Measurements from ENCODE around the gene HOMER1. TPM values are rescaled to one million over a fixed set of nuclear protein-coding genes. Genes with fewer than 3 reads are reported as not detected.

The HOMER1 gene
- total RNA-seq, 4 donors from 2014 or later, result 3.3 to 73.2 (median 4.0) TPM; not detected in 1

GRCh38 chr5:79456890-79457583 lies 56.9 kb downstream of the HOMER1 start:
- Histone ChIP-seq H3K27ac (no peak overlapping the region), H3K4me3 (no peak overlapping the region), H3K27me3 (no peaks in the 10 kb centered on the region), H3K4me1 (no peaks in the 10 kb centered on the region), H3K9me3 (no peaks in the 10 kb centered on the region), H3K36me3 (no peaks in the 10 kb centered on the region)
- no peak for TF ChIP-seq EP300 (IDR thresholded peaks at IDR 0.05; ENCODE audit: low read depth)
- TF ChIP-seq POLR2AphosphoS5 (IDR thresholded peaks at IDR 0.05), result no peak
- TF ChIP-seq POLR2A (IDR thresholded peaks at IDR 0.05), result no peak
- TF ChIP-seq CTCF (IDR thresholded peaks at IDR 0.05), result no peak
- in situ Hi-C loops (cut with MboI; ENCODE audit: low pct_ligation_motif_present in 1 of 4, low pct_unique_long_range_greater_than_20kb in 1 of 4, low sequenced_read_pairs in 3 of 4) (loop anchor here in 3 of 4 donors (10.0 to 25.0 kb wide), 3 partner anchors 320 to 445 kb away; no protein-coding TSS in a partner anchor), intact Hi-C loops (cut with DNase I; ENCODE audit: low total_unique reads) (no loop called here)
- WGBS, 2 donors (ENCODE audit: low coverage in 1 of 2), result 76 to 84% methylated on average over 2 of the region's 2 CpGs
- DNase-seq, result no peak

- in situ Hi-C loops (cut with MboI; ENCODE audit: low pct_ligation_motif_present in 1 of 4, low pct_unique_long_range_greater_than_20kb in 1 of 4, low sequenced_read_pairs in 3 of 4), result loop anchor here in 3 of 4 donors (10.0 to 25.0 kb wide), 3 partner anchors 319 to 444 kb away; no protein-coding TSS in a partner anchor
- H3K4me3 ChIP-seq, result no peak overlapping the region
Measured at GRCh38 chr5:79456400-79456799, 57.5 kb downstream of the HOMER1 start.

GRCh38 chr5:79454043-79454442 lies 59.9 kb downstream of the HOMER1 start:
- in situ Hi-C loops (cut with MboI; ENCODE audit: low pct_ligation_motif_present in 1 of 4, low pct_unique_long_range_greater_than_20kb in 1 of 4, low sequenced_read_pairs in 3 of 4), result loop anchor here in 3 of 4 donors (10.0 to 25.0 kb wide), 3 partner anchors 317 to 442 kb away; no protein-coding TSS in a partner anchor

More at GRCh38 chr5:79456400-79456799, 57.5 kb downstream of the HOMER1 start:
- Histone ChIP-seq H3K9me3 (no peaks in the 10 kb centered on the region), H3K4me1 (no peaks in the 10 kb centered on the region), H3K27ac (no peak overlapping the region), H3K36me3 (no peaks in the 10 kb centered on the region), H3K27me3 (no peaks in the 10 kb centered on the region)
- no peak for DNase-seq
- intact Hi-C loops (cut with DNase I; ENCODE audit: low total_unique reads), result no loop called here
- TF ChIP-seq EP300 (IDR thresholded peaks at IDR 0.05; ENCODE audit: low read depth) (no peak), CTCF (IDR thresholded peaks at IDR 0.05) (no peak), POLR2AphosphoS5 (IDR thresholded peaks at IDR 0.05) (no peak), POLR2A (IDR thresholded peaks at IDR 0.05) (no peak)

GRCh38 chr5:79448336-79448735 lies 65.6 kb downstream of the HOMER1 start:
- intact Hi-C loops (cut with DNase I; ENCODE audit: low total_unique reads), result no loop called here
- DNase-seq, result no peak
- WGBS, 2 donors (ENCODE audit: low coverage in 1 of 2), result 60 to 61% methylated on average over 1 to 2 of the region's 2 CpGs
- TF ChIP-seq POLR2AphosphoS5 (IDR thresholded peaks at IDR 0.05) (no peak), POLR2A (IDR thresholded peaks at IDR 0.05) (no peak), EP300 (IDR thresholded peaks at IDR 0.05; ENCODE audit: low read depth) (no peak), CTCF (IDR thresholded peaks at IDR 0.05) (no peak)
- H3K4me1 ChIP-seq, result no peaks in the 10 kb centered on the region
- H3K4me3 ChIP-seq, result no peak overlapping the region
- H3K36me3 ChIP-seq, result no peaks in the 10 kb centered on the region
- no peaks in the 10 kb centered on the region for H3K27me3 ChIP-seq
- no peak overlapping the region for H3K27ac ChIP-seq
- H3K9me3 ChIP-seq, result no peaks in the 10 kb centered on the region
- in situ Hi-C loops (cut with MboI; ENCODE audit: low pct_ligation_motif_present in 1 of 4, low pct_unique_long_range_greater_than_20kb in 1 of 4, low sequenced_read_pairs in 3 of 4), result no loop called here

More at GRCh38 chr5:79454043-79454442, 59.9 kb downstream of the HOMER1 start:
- H3K9me3 ChIP-seq, result no peaks in the 10 kb centered on the region
- TF ChIP-seq POLR2AphosphoS5 (IDR thresholded peaks at IDR 0.05) (no peak), POLR2A (IDR thresholded peaks at IDR 0.05) (no peak), CTCF (IDR thresholded peaks at IDR 0.05) (no peak), EP300 (IDR thresholded peaks at IDR 0.05; ENCODE audit: low read depth) (no peak)
- no peak overlapping the region for H3K4me3 ChIP-seq
- no peaks in the 10 kb centered on the region for H3K4me1 ChIP-seq
- H3K27ac ChIP-seq, result no peak overlapping the region
- DNase-seq, result no peak
- H3K27me3 ChIP-seq, result no peaks in the 10 kb centered on the region
- 85 to 86% methylated on average over 4 of the region's 4 CpGs for WGBS, 2 donors (ENCODE audit: low coverage in 1 of 2)
- intact Hi-C loops (cut with DNase I; ENCODE audit: low total_unique reads), result no loop called here
- no peaks in the 10 kb centered on the region for H3K36me3 ChIP-seq

All from transverse colon (tissue), 4 donors.